GM18499 (cell line): ENCODE results near the gene PPP1R12B.
"Not testable (repeated sequence)": the region's sequence is repeated elsewhere in the genome, so short reads cannot be mapped to it uniquely, and the experiment has no call there.

Experiments
- ATAC-seq: cut with Tn5 transposase; IDR thresholded peaks from one replicate; pipeline ENCODE4 v1.9.1; 2021; ENCODE audit warnings: moderate number of reproducible peaks; ENCODE audit not compliant: insufficient read depth, unreplicated experiment

The PPP1R12B gene

DNA sequence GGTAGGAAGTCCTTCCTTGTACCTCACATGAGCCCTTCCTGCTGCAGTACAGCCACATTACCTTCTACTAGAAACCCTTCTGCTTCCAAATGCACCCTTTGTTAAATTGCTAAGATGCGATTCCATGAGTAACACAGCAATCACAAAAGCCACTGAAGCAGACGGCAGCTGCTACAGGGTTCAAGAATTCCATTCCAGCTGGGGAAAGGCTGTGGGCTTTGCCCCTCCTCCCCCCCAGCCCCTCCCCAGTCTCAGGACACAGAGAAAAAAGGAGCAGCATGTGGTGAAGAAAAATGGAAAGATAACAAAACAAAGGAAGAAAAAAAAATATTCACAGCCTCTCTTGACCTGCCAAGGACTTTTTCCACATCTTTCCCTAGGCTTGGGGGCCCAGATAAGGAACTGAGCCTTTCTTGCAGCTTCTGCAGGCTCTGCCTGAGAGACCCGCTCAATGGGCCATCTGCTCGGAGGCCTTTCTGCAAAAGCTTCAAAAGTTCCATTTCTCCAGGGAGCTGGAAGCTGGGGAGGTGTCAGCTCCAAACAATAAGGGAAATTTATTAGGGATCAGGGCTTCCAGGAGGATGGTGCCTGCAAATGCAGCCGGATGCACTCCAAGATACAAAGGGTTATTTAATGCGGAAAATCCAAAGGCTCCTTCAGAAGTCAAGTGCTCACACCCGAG lies 289.7 kb downstream of the PPP1R12B start:
- no peak for ATAC-seq

DNA sequence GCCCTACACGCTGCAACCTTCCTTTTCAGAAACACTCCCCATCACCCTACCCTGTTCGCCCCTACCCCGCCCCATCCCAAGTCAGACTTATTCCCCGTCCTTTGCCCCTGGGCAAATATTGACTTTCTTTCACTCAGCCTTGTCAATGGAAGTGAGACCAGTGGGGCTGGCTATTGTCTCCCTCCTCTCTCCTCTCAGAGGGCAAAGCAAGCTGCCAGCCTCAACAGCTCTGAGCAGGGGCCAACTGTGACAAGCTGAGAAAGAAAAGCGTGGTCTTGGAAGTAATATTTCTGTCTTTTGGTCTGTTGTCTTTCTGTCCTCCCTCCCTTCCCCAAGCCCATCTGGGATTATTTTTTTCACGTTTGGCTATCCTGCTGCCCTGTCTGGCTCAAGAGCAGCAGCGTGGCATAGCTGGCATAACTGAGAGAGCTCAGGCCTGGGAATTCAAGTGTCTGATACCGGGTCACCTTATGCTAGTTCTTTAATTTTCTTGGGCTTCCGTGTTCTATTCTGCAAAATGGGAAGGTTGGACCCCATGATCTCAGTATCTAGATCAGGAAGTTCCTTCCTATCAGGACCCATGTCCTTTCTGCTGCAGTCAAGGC lies 290.3 kb downstream of the PPP1R12B start:
- not testable (repeated sequence) for ATAC-seq

DNA sequence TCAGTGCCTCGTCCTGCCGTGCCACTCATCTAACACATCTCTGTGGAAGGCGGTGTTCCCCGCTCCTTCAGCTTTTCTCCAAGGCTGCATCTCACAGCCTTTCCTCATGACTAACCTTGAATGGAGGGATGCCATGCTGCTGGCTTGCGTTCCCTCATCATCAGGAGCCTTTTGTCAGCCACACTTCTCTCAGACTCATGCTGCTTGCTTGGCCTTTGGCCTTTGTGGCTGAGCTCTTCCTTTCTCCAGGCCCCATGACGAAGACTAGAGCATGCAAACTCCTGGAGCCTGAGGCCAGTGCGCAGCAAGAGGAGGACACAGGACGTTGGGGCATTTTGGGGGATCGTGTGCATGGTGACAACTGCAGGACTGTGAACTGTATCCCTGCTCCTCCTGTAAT lies 291.0 kb downstream of the PPP1R12B start:
- no peak for ATAC-seq

DNA sequence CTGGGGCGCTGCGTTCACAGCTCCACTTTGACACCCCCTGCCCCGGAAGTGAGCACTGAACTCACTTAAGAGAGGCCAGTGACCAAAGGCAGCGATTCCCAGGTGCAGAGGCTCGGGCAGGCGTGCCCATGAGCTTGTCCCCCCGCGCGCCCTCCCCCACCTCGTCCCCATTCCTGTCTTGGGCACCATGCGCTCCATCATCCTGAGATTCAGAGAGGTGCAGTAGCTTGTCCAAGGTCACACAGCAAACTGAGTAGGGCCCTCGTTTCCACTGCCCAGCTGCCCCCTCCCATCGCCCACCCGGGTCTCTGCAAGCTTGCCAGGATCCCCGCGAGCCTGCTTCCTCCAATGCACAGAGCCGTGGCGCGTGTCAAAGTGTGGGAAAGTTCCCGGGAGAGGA lies 293.7 kb downstream of the PPP1R12B start:
- ATAC-seq: no peak
